Thymus (tissue), 11 donors: Measurements from ENCODE around the gene CLTCL1. TPM values are rescaled to one million over a fixed set of nuclear protein-coding genes. Genes with fewer than 3 reads are reported as not detected.

ENCODE experiments used
- DNase-seq, 9 donors: peaks; one replicate each; pipeline ENCODE4 v3.0.0-alpha.2; 2013; ENCODE audit warnings: low spot score in 9 of 9, low read depth in 6 of 9, missing footprints in 1 of 9
- H3K27ac ChIP-seq, 2 donors: one replicate each; pipeline ENCODE4 v1.5.1; 2013; ENCODE audit warnings: control low read depth in 1 of 2, low read depth in 1 of 2, low read length in 1 of 2, mild to moderate bottlenecking in 1 of 2, moderate library complexity in 1 of 2
- H3K27me3 ChIP-seq, 2 donors: one replicate each; pipeline ENCODE4 v1.5.1; 2013; ENCODE audit warnings: low read length in 1 of 2; ENCODE audit not compliant: control insufficient read depth in 2 of 2, insufficient read depth in 1 of 2
- H3K36me3 ChIP-seq, 2 donors: one replicate each; pipeline ENCODE4 v1.5.1; 2013; ENCODE audit warnings: low read length in 1 of 2, mild to moderate bottlenecking in 1 of 2, moderate library complexity in 1 of 2; ENCODE audit not compliant: control insufficient read depth in 2 of 2, insufficient read depth in 2 of 2
- H3K4me1 ChIP-seq, 2 donors: one replicate each; pipeline ENCODE4 v1.5.1; 2013; ENCODE audit warnings: low read length in 2 of 2; ENCODE audit not compliant: control insufficient read depth in 2 of 2, insufficient read depth in 2 of 2
- H3K4me3 ChIP-seq, 2 donors: one replicate each; pipeline ENCODE4 v1.5.1; 2013; ENCODE audit warnings: low read length in 2 of 2, control low read depth in 1 of 2, mild to moderate bottlenecking in 1 of 2
- H3K9me3 ChIP-seq, 2 donors: one replicate each; pipeline ENCODE4 v1.5.1; 2013; ENCODE audit warnings: low read length in 1 of 2, mild to moderate bottlenecking in 1 of 2; ENCODE audit not compliant: control insufficient read depth in 2 of 2, insufficient read depth in 1 of 2
- WGBS: extraction: QIAGEN DNeasy Blood & Tissue Kit; methylation state at CpG from one replicate; pipeline ENCODE4 v1.1.7; 2013; 5-methylcytosine and 5-hydroxymethylcytosine counted together
- polyA plus RNA-seq: library from polyadenylated mRNA; stranded (reverse); fragments of 200-250 nt; gene quantifications from one replicate; pipeline ENCODE4 v1.2.3, GENCODE V29; 2013
- total RNA-seq: library from RNA; stranded (reverse); fragments of 120-200 nt; gene quantifications from one replicate; pipeline ENCODE4 v1.2.4, GENCODE V29; 2013
- donor health status: healthy.

CLTCL1 gene
- total and polyA plus RNA-seq, 2 donors: 9.5 to 30.4 TPM

GRCh38 chr22:19240813-19241592, 50.5 kb downstream of the CLTCL1 start:
- Histone ChIP-seq H3K9me3 (no peaks in the 10 kb centered on the region), H3K27ac (no peak overlapping the region), H3K27me3 (no peaks in the 10 kb centered on the region), H3K4me1 (no peaks in the 10 kb centered on the region), H3K4me3 (no peak overlapping the region), H3K36me3 (no peaks in the 10 kb centered on the region)
- WGBS: 96% methylated on average over 14 of the region's 14 CpGs
- DNase-seq: no peak

DNA sequence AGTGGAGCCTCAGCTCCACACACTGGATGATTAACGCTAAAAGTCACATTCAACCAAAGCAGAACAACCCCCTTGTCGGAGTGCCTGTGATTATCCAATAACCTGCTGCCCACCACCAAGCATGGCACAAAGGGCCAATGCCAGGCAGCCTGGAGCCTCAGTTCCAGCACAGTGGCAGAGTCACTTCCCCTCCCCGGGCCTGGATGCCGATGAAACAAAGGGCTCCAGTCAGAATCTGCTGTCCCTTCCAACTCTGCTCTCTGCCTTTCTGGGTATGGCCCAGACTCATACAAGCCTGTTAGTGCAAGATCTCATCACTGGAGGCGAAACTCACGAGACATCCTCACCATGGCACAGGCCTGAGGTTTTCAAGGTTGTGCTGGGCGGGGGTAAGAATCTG, 52.1 kb downstream of the CLTCL1 start:
- no peaks in the 10 kb centered on the region for H3K36me3 ChIP-seq
- no peak overlapping the region for H3K4me3 ChIP-seq
- WGBS: 99% methylated on average over 7 of the region's 7 CpGs
- no peaks in the 10 kb centered on the region for H3K4me1 ChIP-seq
- H3K27me3 ChIP-seq: no peaks in the 10 kb centered on the region
- H3K9me3 ChIP-seq: no peaks in the 10 kb centered on the region
- no peak overlapping the region for H3K27ac ChIP-seq
- DNase-seq: no peak

DNA sequence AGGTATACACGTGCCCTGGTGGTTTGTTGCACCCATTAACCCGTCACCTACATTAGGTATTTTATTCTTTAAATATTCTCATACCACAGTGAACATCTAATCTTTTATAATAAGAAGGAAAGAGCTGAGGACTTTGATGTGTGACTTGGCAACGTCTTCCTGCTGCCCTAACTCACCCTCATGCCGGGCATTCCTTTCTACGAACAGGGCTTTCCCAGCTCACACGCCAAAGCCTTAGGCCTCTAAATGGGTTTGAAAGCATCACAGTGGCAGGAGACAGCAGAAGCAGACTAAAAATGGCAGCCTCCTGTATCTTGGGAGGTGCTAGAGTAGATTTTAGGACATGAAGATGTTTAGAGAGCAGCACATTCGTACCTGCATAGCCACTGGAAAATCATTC, 52.6 kb downstream of the CLTCL1 start:
- no peaks in the 10 kb centered on the region for H3K9me3 ChIP-seq
- 95% methylated on average over 7 of the region's 7 CpGs for WGBS
- no peak for DNase-seq
- no peaks in the 10 kb centered on the region for H3K36me3 ChIP-seq
- H3K4me1 ChIP-seq: no peaks in the 10 kb centered on the region
- no peaks in the 10 kb centered on the region for H3K27me3 ChIP-seq
- no peak overlapping the region for H3K27ac ChIP-seq
- H3K4me3 ChIP-seq: no peak overlapping the region

GRCh38 chr22:19235874-19236273, 55.6 kb downstream of the CLTCL1 start:
- WGBS: 92% methylated on average over 4 of the region's 4 CpGs
- Histone ChIP-seq H3K36me3 (no peaks in the 10 kb centered on the region), H3K4me1 (no peaks in the 10 kb centered on the region)

DNA sequence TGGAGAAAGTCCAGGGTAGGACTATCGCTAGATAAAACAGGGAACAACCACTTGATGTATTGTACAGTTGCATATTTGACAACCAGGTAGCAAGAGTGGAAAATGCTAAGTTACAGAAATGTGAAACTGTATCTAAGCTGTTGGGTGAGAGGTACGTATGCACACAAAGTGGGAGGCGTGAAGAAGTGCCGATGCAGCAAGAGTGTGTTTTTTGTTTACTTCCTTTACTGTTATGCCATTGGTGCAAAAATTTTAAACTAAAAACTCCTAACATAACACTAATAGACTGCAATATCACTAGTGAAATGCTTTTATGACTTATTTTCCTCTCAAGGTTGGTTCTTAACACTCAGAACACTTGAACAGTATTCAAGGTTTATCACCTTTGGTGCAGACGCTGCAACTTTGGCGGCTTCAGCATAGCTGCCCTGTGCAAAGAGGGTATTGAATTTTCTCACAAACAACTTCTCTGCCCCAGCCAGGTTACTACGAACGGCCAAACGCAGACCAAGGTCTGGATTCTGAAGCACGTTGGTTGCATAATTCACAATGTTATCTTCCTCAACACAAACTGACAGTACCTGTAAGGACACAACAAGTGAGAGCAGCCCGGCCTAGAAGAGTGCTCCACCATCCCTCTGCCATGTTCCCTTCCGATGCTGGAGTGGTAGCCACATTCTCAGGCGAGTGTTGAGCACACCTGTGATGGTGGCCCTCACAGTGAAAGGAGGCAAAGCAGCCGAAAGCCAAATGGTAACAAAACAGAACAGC, 57.2 kb downstream of the CLTCL1 start:
- Histone ChIP-seq H3K36me3 (no peaks in the 10 kb centered on the region), H3K27me3 (no peaks in the 10 kb centered on the region), H3K27ac (no peak overlapping the region), H3K4me1 (no peaks in the 10 kb centered on the region), H3K9me3 (no peaks in the 10 kb centered on the region), H3K4me3 (no peak overlapping the region)
- 96% methylated on average over 14 of the region's 14 CpGs for WGBS
- no peak for DNase-seq

More at GRCh38 chr22:19235874-19236273, 55.6 kb downstream of the CLTCL1 start:
- H3K4me3 ChIP-seq: no peak overlapping the region
- no peaks in the 10 kb centered on the region for H3K9me3 ChIP-seq
- no peak overlapping the region for H3K27ac ChIP-seq
- no peak for DNase-seq
- H3K27me3 ChIP-seq: no peaks in the 10 kb centered on the region

DNA sequence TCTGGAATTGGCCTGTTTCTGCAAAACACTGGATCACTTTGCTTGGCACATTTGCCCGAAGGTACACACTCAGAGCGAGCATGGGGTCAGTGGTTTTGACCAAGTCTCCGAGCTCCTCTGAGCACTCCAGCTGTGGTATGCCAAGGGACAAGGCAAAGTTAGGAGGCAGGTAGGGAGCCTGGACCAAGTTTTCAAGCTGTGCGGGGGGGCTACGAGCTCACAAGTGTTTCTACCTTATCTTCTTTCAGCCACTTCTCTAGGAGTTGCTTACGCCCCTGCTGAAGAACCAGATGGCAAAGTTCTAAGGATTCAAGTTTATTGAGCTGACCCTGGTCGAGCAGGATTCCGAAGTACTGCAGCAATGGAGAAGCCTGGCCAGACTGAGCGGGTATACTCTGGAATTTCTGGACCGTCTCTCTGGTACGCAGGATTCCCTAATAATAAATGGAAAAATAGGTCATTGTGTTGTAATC, 58.3 kb downstream of the CLTCL1 start:
- Histone ChIP-seq H3K4me3 (no peak overlapping the region), H3K4me1 (no peaks in the 10 kb centered on the region), H3K36me3 (no peaks in the 10 kb centered on the region), H3K27ac (no peak overlapping the region), H3K9me3 (no peaks in the 10 kb centered on the region), H3K27me3 (no peaks in the 10 kb centered on the region)
- DNase-seq: no peak
- 98% methylated on average over 11 of the region's 11 CpGs for WGBS

GRCh38 chr22:19232623-19233022, 58.9 kb downstream of the CLTCL1 start:
- Histone ChIP-seq H3K9me3 (no peaks in the 10 kb centered on the region), H3K36me3 (no peaks in the 10 kb centered on the region), H3K4me1 (no peaks in the 10 kb centered on the region)

GRCh38 chr22:19231986-19232385, 59.5 kb downstream of the CLTCL1 start:
- WGBS: 97% methylated on average over 3 of the region's 3 CpGs
- Histone ChIP-seq H3K27me3 (no peaks in the 10 kb centered on the region), H3K4me1 (no peaks in the 10 kb centered on the region), H3K4me3 (no peak overlapping the region), H3K36me3 (no peaks in the 10 kb centered on the region), H3K9me3 (no peaks in the 10 kb centered on the region), H3K27ac (no peak overlapping the region)
- no peak for DNase-seq

More at GRCh38 chr22:19232623-19233022, 58.9 kb downstream of the CLTCL1 start:
- H3K27me3 ChIP-seq: no peaks in the 10 kb centered on the region
- H3K4me3 ChIP-seq: no peak overlapping the region
- WGBS: 83% methylated on average over 2 of the region's 2 CpGs
- no peak for DNase-seq
- H3K27ac ChIP-seq: no peak overlapping the region

GRCh38 chr22:19229600-19229999, 61.9 kb downstream of the CLTCL1 start:
- no peaks in the 10 kb centered on the region for H3K36me3 ChIP-seq
- 86% methylated on average over 2 of the region's 2 CpGs for WGBS

More at GRCh38 chr22:19229600-19229999, 61.9 kb downstream of the CLTCL1 start:
- Histone ChIP-seq H3K4me1 (no peaks in the 10 kb centered on the region), H3K4me3 (no peak overlapping the region), H3K27ac (no peak overlapping the region), H3K9me3 (no peaks in the 10 kb centered on the region), H3K27me3 (no peaks in the 10 kb centered on the region)
- DNase-seq: no peak
